ENCODE measurements around the gene TMEM214. TPM values are rescaled to one million over a fixed set of nuclear protein-coding genes. Genes with fewer than 3 reads are reported as not detected.
"Not testable (repeated sequence)": the region's sequence is repeated elsewhere in the genome, so short reads cannot be mapped to it uniquely, and the experiment has no call there.

TMEM214 gene
- total RNA-seq, 2 donors from 2014 or later, result 50.5 to 53.6 TPM

- Mint-ChIP-seq H3K9me3 (no peaks in the 10 kb centered on the region), H3K27ac (peak overlapping the region; percentile 45), H3K36me3 (ENCODE audit: insufficient read depth in 2 of 2) (peaks cover 3 to 10% of the 10 kb centered on the region in 2 donors), H3K27me3 (ENCODE audit: low read depth) (no peaks in the 10 kb centered on the region), H3K4me1 (ENCODE audit: low read depth) (peaks cover 69% of the 10 kb centered on the region), H3K4me3 (peak overlapping the region; percentile 91 to 92)
- ATAC-seq (replicated peaks in 1 of 2) (peak in 1 of 2 donors; percentile 40), DNase-seq (peak in 1 of 2 donors; percentile 63)
Measured at GRCh38 chr2:27071990-27072830, 39.4 kb downstream of the TMEM214 start.

DNA sequence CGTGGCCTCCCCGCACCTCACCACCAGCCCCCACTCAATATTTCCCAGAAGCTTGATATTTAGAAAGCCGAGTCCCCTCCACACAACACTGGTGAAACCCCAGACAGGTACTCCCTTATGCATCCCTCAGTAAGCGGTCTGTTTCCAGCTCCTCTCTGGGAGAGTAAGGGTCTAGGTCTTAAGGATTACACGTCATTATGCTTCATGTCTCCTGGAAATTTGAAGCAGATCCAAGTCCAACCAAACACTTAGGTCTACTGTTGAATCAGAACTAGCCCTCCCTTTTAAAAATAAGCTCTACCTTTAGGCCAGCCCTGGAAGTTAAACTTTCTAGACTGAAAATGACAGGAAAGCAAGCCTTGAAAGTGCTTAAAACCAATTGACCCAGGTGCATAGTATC is 40.2 kb downstream of the TMEM214 start:
- ATAC-seq (replicated peaks in 1 of 2) (no peak), DNase-seq (no peak)
- H3K36me3 Mint-ChIP-seq (ENCODE audit: insufficient read depth in 2 of 2), result peaks cover 3 to 10% of the 10 kb centered on the region in 2 donors
- no peaks in the 10 kb centered on the region for H3K9me3 Mint-ChIP-seq
- peak overlapping the region; percentile 64 for H3K27ac Mint-ChIP-seq
- no peaks in the 10 kb centered on the region for H3K27me3 Mint-ChIP-seq (ENCODE audit: low read depth)
- peaks cover 71% of the 10 kb centered on the region for H3K4me1 Mint-ChIP-seq (ENCODE audit: low read depth)
- peak overlapping the region; percentile 91 to 92 for H3K4me3 Mint-ChIP-seq

DNA sequence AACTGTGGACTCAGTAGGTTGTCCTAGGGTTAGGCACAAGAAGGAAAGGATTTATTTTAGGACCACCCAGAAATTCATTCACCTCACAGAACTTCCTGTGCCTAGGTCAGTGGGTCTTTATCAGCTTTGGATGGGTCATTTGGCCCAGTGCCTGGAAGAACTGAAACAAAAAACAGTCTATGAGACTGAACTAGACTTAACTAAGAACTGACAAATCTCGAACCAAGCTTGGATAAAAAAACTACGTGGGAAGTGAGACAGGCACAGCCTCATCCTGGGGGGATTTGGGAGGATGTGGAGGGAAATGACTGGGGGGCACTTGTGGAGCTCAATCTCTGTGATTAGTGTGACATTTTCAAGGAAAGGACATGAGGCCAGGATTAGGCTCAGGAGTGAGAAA is 41.0 kb downstream of the TMEM214 start:
- H3K9me3 Mint-ChIP-seq, result no peaks in the 10 kb centered on the region
- peaks cover 3 to 7% of the 10 kb centered on the region in 2 donors for H3K36me3 Mint-ChIP-seq (ENCODE audit: insufficient read depth in 2 of 2)
- DNase-seq, result no peak
- ATAC-seq (replicated peaks in 1 of 2), result no peak
- H3K4me3 Mint-ChIP-seq, result peak overlapping the region in 1 of 2 donors; percentile 0
- peak overlapping the region; percentile 1 for H3K27ac Mint-ChIP-seq
- peaks cover 71% of the 10 kb centered on the region for H3K4me1 Mint-ChIP-seq (ENCODE audit: low read depth)
- no peaks in the 10 kb centered on the region for H3K27me3 Mint-ChIP-seq (ENCODE audit: low read depth)

- Mint-ChIP-seq H3K36me3 (ENCODE audit: insufficient read depth in 2 of 2) (peaks cover 0 to 1% of the 10 kb centered on the region in 2 donors), H3K27me3 (ENCODE audit: low read depth) (no peaks in the 10 kb centered on the region), H3K27ac (peak overlapping the region; percentile 39), H3K4me3 (peak overlapping the region; percentile 36 to 69), H3K4me1 (ENCODE audit: low read depth) (peaks cover 63% of the 10 kb centered on the region), H3K9me3 (no peaks in the 10 kb centered on the region)
- ATAC-seq (replicated peaks in 1 of 2), result no peak
- peak; percentile 48 to 56 for DNase-seq
Measured at GRCh38 chr2:27074738-27075565, 42.2 kb downstream of the TMEM214 start.

GRCh38 chr2:27075566-27075871 is 42.8 kb downstream of the TMEM214 start:
- H3K27me3 Mint-ChIP-seq (ENCODE audit: low read depth), result not testable (repeated sequence)

GRCh38 chr2:27076323-27076722 is 43.6 kb downstream of the TMEM214 start:
- no peak for DNase-seq
- H3K27me3 Mint-ChIP-seq (ENCODE audit: low read depth), result no peaks in the 10 kb centered on the region
- no peak for ATAC-seq (replicated peaks in 1 of 2)
- peak overlapping the region; percentile 1 for H3K27ac Mint-ChIP-seq
- peaks cover 66% of the 10 kb centered on the region for H3K4me1 Mint-ChIP-seq (ENCODE audit: low read depth)
- H3K9me3 Mint-ChIP-seq, result no peaks in the 10 kb centered on the region
- H3K4me3 Mint-ChIP-seq, result peak overlapping the region in 1 of 2 donors; percentile 0
- no peaks in the 10 kb centered on the region for H3K36me3 Mint-ChIP-seq (ENCODE audit: insufficient read depth in 2 of 2)

More at GRCh38 chr2:27075566-27075871, 42.8 kb downstream of the TMEM214 start:
- ATAC-seq (replicated peaks in 1 of 2); H3K9me3 Mint-ChIP-seq; DNase-seq; H3K36me3 Mint-ChIP-seq (ENCODE audit: insufficient read depth in 2 of 2): not testable (repeated sequence)
- Mint-ChIP-seq H3K4me1 (ENCODE audit: low read depth) (peaks cover 63% of the 10 kb centered on the region), H3K4me3 (peak overlapping the region; percentile 36 to 69), H3K27ac (peak overlapping the region; percentile 39)

DNA sequence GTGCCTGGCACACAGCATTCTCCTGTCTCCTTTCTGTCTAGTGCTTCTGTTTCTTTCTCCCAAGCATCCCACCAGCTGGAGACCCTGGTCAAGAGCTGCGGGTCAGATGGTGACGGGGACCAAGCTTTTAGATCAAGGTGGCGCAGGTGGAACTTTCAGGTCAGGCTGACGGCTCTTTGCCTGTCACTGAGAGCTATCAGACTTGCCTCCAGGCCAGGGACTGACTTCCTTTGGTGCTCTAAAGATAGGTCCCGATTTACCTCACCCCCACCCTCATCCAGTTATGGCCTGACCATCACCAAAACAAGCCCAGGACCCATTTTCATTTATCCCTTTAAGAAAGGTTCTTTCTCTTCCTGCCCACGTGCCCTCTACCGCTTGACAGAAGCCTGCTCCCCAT is 44.5 kb downstream of the TMEM214 start:
- ATAC-seq (replicated peaks in 1 of 2) (no peak), DNase-seq (no peak)
- Mint-ChIP-seq H3K9me3 (no peaks in the 10 kb centered on the region), H3K4me3 (no peak overlapping the region), H3K4me1 (ENCODE audit: low read depth) (peaks cover 68% of the 10 kb centered on the region), H3K27me3 (ENCODE audit: low read depth) (no peaks in the 10 kb centered on the region), H3K27ac (no peak overlapping the region), H3K36me3 (ENCODE audit: insufficient read depth in 2 of 2) (no peaks in the 10 kb centered on the region)

DNA sequence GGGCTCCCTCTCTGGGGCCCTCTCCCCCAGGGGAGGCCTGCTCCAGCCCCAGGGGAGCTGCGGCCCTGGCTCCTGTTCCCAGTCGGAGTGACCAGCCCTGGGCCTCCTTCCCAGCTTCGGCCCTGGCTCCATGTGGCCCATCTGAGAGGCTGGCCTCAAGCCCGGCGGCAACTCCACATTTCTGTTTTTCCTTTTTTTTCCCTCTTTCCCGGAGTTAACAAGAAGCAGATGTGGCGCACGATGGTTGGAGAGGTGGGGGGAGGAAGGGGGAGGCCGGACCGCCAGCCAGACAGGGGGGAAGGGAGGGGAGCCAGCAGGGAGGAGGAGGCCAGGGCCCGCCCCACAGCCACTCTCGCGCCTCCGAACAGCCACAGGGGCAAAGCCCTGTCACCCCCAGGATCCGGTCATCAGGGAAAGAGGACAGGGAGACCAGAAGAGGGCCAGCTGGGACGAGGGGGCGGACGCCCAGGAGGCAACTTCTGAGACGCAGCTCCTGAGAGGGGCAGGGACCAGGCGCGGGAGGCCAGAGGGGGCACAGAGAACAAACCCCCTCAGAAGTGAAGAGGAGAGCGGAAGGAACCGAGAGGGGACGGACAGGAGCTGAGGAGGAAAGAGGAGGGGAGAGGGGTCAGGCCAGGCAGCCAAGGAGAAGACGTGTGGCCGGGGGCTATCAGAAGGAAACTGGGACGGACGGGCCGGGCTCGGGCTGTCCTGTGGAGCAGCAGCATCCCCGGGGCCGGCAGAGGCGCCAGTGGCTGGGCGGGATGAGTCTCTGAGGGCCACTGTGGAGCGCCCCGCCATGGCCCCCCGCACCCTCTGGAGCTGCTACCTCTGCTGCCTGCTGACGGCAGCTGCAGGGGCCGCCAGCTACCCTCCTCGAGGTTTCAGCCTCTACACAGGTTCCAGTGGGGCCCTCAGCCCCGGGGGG is 45.8 kb downstream of the TMEM214 start, which contains the start of gene EMILIN1:
TSS of gene EMILIN1 (plus strand) at position 349 of the 928 bp plus-strand sequence. CDS start at position 800, 451 bp downstream.
- H3K36me3 Mint-ChIP-seq (ENCODE audit: insufficient read depth in 2 of 2), result no peaks in the 10 kb centered on the region
- H3K27ac Mint-ChIP-seq, result no peak within 1 kb of the TSS
- no peaks in the 10 kb centered on the region for H3K27me3 Mint-ChIP-seq (ENCODE audit: low read depth)
- peaks cover 55% of the 10 kb centered on the region for H3K4me1 Mint-ChIP-seq (ENCODE audit: low read depth)
- H3K4me3 Mint-ChIP-seq, result peak within 1 kb of the TSS in 1 of 2 donors; percentile 16
- no peak for DNase-seq
- no peaks in the 10 kb centered on the region for H3K9me3 Mint-ChIP-seq
- ATAC-seq (replicated peaks in 1 of 2), result no peak

- Mint-ChIP-seq H3K4me3 (no peak overlapping the region), H3K27me3 (ENCODE audit: low read depth) (no peaks in the 10 kb centered on the region), H3K9me3 (no peaks in the 10 kb centered on the region), H3K36me3 (ENCODE audit: insufficient read depth in 2 of 2) (no peaks in the 10 kb centered on the region), H3K4me1 (ENCODE audit: low read depth) (peaks cover 53% of the 10 kb centered on the region), H3K27ac (peak overlapping the region; percentile 79)
- no peak for ATAC-seq (replicated peaks in 1 of 2)
- no peak for DNase-seq
Measured at GRCh38 chr2:27079233-27080139, 46.7 kb downstream of the TMEM214 start.

DNA sequence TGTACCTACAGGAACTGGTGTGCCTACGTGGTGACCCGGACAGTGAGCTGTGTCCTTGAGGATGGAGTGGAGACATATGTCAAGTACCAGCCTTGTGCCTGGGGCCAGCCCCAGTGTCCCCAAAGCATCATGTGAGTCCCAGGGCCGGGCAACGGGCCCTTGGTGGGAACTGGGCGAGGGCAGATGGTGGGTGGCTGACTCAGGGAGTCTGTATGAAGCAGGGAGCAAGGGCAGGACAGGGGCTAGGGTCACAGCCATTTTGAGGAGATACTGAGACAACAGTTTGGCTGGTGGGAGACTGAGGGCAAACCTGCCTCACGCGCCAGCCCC is 47.3 kb downstream of the TMEM214 start:
- ATAC-seq (replicated peaks in 1 of 2), result no peak
- no peaks in the 10 kb centered on the region for H3K27me3 Mint-ChIP-seq (ENCODE audit: low read depth)
- no peaks in the 10 kb centered on the region for H3K36me3 Mint-ChIP-seq (ENCODE audit: insufficient read depth in 2 of 2)
- H3K27ac Mint-ChIP-seq, result peak overlapping the region; percentile 79
- DNase-seq, result no peak
- H3K9me3 Mint-ChIP-seq, result no peaks in the 10 kb centered on the region
- peaks cover 50% of the 10 kb centered on the region for H3K4me1 Mint-ChIP-seq (ENCODE audit: low read depth)
- peak overlapping the region; percentile 22 to 76 for H3K4me3 Mint-ChIP-seq

GRCh38 chr2:27080603-27080936 is 47.8 kb downstream of the TMEM214 start:
- no peak for ATAC-seq (replicated peaks in 1 of 2)
- no peaks in the 10 kb centered on the region for H3K9me3 Mint-ChIP-seq
- peak overlapping the region; percentile 76 for H3K4me3 Mint-ChIP-seq
- no peaks in the 10 kb centered on the region for H3K27me3 Mint-ChIP-seq (ENCODE audit: low read depth)
- peaks cover 50% of the 10 kb centered on the region for H3K4me1 Mint-ChIP-seq (ENCODE audit: low read depth)
- no peak for DNase-seq
- H3K27ac Mint-ChIP-seq, result peak overlapping the region; percentile 88
- no peaks in the 10 kb centered on the region for H3K36me3 Mint-ChIP-seq (ENCODE audit: insufficient read depth in 2 of 2)

Data from activated T-cell treated with anti-CD3 and anti-CD28 coated beads, Interleukin-2, amount 50 U/mL, for 72 hours (primary cell).